ENCODE data around the gene TDRD9.

GRCh38 chr14:104072586-104072985, 144.3 kb downstream of the TDRD9 start:
- TF ChIP-seq TAF1 (IDR thresholded peaks at IDR 0.05; ENCODE audit: borderline replicate concordance, low read depth, low read length), result no peak
- no peak for TF ChIP-seq POLR2A (IDR thresholded peaks at IDR 0.05; ENCODE audit: low read depth, low read length)
- TF ChIP-seq POLR2AphosphoS5 (IDR thresholded peaks at IDR 0.05; ENCODE audit: low read depth, low read length), result no peak

All from GM12892 (cell line).